Ishikawa (cell line): ENCODE results near the gene GPC6.

Experiments
- CREB1 ChIP-seq: IDR thresholded peaks from 2 replicates; pipeline ENCODE4 v1.6.1; 2012; ENCODE audit warnings: low read depth
- NFIC ChIP-seq: IDR thresholded peaks from 2 replicates; pipeline ENCODE4 v1.6.1; 2012
- TCF12 ChIP-seq: IDR thresholded peaks from 2 replicates; pipeline ENCODE4 v1.6.1; 2012; ENCODE audit warnings: low read depth
- TEAD4 ChIP-seq: IDR thresholded peaks from 2 replicates; pipeline ENCODE4 v1.6.1; 2012
- ZBTB7A ChIP-seq: IDR thresholded peaks from 2 replicates; pipeline ENCODE4 v1.6.1; 2012; ENCODE audit warnings: low read depth
- TF ChIP-seq, protein P1 (sequence below): IDR thresholded peaks from 2 replicates; pipeline ENCODE4 v1.6.1; 2012

DNA sequence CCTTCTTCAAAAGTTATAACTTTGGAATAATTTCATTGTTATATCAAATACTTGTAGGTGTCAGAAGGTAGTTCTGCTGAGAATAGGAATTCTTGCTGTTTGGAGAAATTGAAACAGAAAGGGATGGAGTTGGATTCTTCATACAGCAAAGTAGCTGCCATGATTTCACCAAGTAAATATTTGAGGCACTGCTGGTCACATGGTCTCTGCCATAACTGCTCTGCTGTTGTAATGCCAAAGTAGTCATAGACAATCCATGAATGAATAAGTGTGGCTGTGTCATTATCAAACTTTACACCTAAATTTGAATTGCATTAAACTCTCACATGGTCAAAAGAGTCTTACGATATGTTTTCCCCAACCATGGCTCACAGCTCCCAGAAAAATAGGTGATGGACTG, 308.6 kb downstream of the GPC6 start:
- TF ChIP-seq, protein P1, sequence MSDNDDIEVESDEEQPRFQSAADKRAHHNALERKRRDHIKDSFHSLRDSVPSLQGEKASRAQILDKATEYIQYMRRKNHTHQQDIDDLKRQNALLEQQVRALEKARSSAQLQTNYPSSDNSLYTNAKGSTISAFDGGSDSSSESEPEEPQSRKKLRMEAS, result no peak
- TF ChIP-seq TCF12, result no peak
- no peak for TF ChIP-seq TEAD4
- no peak for TF ChIP-seq NFIC
- no peak for TF ChIP-seq ZBTB7A
- no peak for TF ChIP-seq CREB1
